Measurements from ENCODE around the gene LPP.
"Not testable (repeated sequence)": the region's sequence is repeated elsewhere in the genome, so short reads cannot be mapped to it uniquely, and the experiment has no call there.

LPP gene

GRCh38 chr3:188589071-188589470 lies 435.1 kb downstream of the LPP start:
- no peak for DNase-seq (ENCODE audit: low read depth)

GRCh38 chr3:188589771-188590170 lies 435.8 kb downstream of the LPP start:
- DNase-seq (ENCODE audit: low read depth): no peak

- DNase-seq (ENCODE audit: low read depth): no peak
Observed at GRCh38 chr3:188590557-188590956, 436.6 kb downstream of the LPP start.

- peak; percentile 86 for DNase-seq (ENCODE audit: low read depth)
Observed at GRCh38 chr3:188594139-188594538, 440.2 kb downstream of the LPP start.

GRCh38 chr3:188595890-188596376 lies 442.0 kb downstream of the LPP start:
- DNase-seq (ENCODE audit: low read depth): no peak

- DNase-seq (ENCODE audit: low read depth): no peak
Observed at GRCh38 chr3:188598894-188599293, 444.9 kb downstream of the LPP start.

- DNase-seq (ENCODE audit: low read depth): no peak
Observed at GRCh38 chr3:188602111-188602510, 448.2 kb downstream of the LPP start.

GRCh38 chr3:188602620-188603019 lies 448.7 kb downstream of the LPP start:
- DNase-seq (ENCODE audit: low read depth): no peak

GRCh38 chr3:188604651-188605050 lies 450.7 kb downstream of the LPP start:
- no peak for DNase-seq (ENCODE audit: low read depth)

GRCh38 chr3:188605231-188605630 lies 451.3 kb downstream of the LPP start:
- DNase-seq (ENCODE audit: low read depth): no peak

GRCh38 chr3:188605905-188606304 lies 451.9 kb downstream of the LPP start:
- DNase-seq (ENCODE audit: low read depth): no peak

GRCh38 chr3:188607805-188608315 lies 453.9 kb downstream of the LPP start:
- DNase-seq (ENCODE audit: low read depth): no peak

GRCh38 chr3:188608401-188608800 lies 454.4 kb downstream of the LPP start:
- no peak for DNase-seq (ENCODE audit: low read depth)

- DNase-seq (ENCODE audit: low read depth): not testable (repeated sequence)
Observed at GRCh38 chr3:188613721-188614120, 459.8 kb downstream of the LPP start.

- no peak for DNase-seq (ENCODE audit: low read depth)
Observed at GRCh38 chr3:188617270-188617669, 463.3 kb downstream of the LPP start.

GRCh38 chr3:188617988-188618701 lies 464.2 kb downstream of the LPP start:
- no peak for DNase-seq (ENCODE audit: low read depth)

- no peak for DNase-seq (ENCODE audit: low read depth)
Observed at GRCh38 chr3:188620752-188621151, 466.8 kb downstream of the LPP start.

GRCh38 chr3:188624384-188624783 lies 470.4 kb downstream of the LPP start:
- DNase-seq (ENCODE audit: low read depth): no peak

GRCh38 chr3:188624828-188625227 lies 470.9 kb downstream of the LPP start:
- no peak for DNase-seq (ENCODE audit: low read depth)

GRCh38 chr3:188627652-188628051 lies 473.7 kb downstream of the LPP start:
- DNase-seq (ENCODE audit: low read depth): peak; percentile 83

GRCh38 chr3:188631291-188632010 lies 477.5 kb downstream of the LPP start:
- peak; percentile 71 for DNase-seq (ENCODE audit: low read depth)

GRCh38 chr3:188633206-188633605 lies 479.2 kb downstream of the LPP start:
- DNase-seq (ENCODE audit: low read depth): no peak

- DNase-seq (ENCODE audit: low read depth): no peak
Observed at GRCh38 chr3:188634285-188634684, 480.3 kb downstream of the LPP start.

Measured in non-pigmented ciliary epithelial cell (primary cell).